ENCODE measurements around the gene WDCP.
A peak's percentile ranks its signal among the peaks of the same experiment; 100 is the strongest.

- TF ChIP-seq CTCF (IDR thresholded peaks at IDR 0.05) = peak in 5 of 7 experiments; percentile 11 to 37 (median 29)
- no peak for TF ChIP-seq POLR2AphosphoS5 (IDR thresholded peaks at IDR 0.05)
Measured at GRCh38 chr2:24021122-24021998, 25.8 kb downstream of the WDCP start.

All from stomach (tissue), 4 donors.